HG02571 (cell line): Measurements from ENCODE around the gene ASPHD2.
"Not testable (repeated sequence)": the region's sequence is repeated elsewhere in the genome, so short reads cannot be mapped to it uniquely, and the experiment has no call there.

Source experiments
- ATAC-seq: cut with Tn5 transposase; IDR thresholded peaks from one replicate; pipeline ENCODE4 v1.9.1; 2021; ENCODE audit warnings: mild to moderate bottlenecking, moderate library complexity; ENCODE audit not compliant: unreplicated experiment

ASPHD2 gene, protein sequence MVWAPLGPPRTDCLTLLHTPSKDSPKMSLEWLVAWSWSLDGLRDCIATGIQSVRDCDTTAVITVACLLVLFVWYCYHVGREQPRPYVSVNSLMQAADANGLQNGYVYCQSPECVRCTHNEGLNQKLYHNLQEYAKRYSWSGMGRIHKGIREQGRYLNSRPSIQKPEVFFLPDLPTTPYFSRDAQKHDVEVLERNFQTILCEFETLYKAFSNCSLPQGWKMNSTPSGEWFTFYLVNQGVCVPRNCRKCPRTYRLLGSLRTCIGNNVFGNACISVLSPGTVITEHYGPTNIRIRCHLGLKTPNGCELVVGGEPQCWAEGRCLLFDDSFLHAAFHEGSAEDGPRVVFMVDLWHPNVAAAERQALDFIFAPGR

DNA sequence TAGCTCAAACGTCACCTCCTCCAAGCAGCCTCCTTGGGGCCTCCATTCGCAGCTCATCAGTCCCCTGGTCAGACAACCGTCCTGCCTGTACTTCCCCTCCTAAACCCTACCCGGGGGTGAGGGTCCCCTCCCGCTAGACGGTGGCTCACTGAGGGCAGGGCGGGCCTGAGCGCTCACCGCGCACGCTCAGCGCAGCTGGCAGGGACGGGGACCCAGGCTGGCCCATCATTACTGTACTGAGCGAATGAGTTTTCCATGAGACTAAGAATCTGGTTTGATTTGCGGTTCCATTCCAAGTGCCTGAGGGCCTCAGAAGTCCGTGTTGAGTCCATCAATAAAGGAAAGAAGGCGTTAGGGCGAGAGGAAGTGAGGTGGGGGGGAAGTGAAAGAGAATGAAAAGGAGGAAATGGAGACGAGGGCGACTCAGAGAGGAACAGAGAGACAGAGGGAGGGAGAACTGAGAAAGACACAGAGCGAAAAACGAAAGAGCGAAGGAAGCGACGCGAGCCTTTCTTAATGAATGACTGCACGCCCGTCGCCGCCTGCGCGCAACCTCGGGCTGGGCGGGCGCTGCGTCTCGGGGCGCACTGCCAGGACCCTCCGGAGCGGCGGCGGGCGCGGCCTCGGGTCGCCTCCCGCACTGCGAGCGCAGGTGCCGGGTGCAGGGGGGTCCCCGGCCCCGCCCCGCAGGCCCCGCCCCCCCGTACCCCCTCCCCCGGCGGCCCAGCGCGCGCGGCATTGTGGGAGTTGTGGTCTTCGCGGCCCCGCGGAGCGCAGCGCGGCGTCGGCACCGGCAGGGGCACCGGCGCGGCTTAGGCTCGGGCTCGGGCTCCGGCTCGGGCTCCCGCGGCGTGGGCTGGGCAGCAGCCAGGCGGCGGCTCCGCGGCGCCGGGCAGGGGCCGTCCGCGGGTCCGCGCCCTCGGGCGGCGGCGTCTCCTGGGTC, at the start of gene ASPHD2:
ASPHD2 (plus strand) TSS at position 746 of the 943 bp plus-strand sequence. CDS start 4,356 bp downstream, outside the sequence.
- peak; percentile 67 for ATAC-seq

DNA sequence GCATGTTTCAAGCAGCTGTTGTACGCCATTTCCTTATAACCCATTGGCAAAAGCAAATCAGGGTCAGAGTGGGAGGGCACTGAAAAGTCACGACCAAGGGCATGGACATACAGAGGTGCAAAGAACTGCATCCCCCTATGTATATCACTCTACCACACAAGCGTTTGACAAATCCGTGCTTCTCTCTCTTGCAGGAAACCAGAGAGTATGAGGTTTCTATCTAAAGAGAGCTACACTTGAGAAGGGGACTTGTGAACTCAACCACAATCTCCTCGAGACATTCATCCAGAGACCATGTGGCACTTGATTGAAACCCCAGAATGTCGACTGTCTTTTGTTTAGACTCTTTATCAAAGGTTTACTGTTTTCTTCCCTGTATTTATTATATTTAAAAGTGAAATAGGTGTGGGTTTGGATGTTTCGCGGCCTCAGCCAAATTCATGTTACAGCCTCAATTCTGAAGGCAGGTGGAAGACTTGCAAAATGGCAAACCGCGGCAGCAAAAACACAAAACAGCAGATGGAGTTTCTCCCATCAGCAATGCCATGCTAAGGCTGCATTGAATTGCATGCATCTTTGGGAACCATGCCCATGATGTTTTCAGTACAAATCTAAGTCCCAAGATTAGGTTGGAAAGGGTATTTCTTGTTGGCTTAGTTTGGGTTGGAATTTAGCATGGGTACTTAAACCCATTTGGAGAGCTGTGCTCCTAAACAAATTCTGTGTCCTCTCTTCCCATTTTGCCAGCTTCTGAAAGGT, 48.8 kb upstream of the ASPHD2 start:
- no peak for ATAC-seq

DNA sequence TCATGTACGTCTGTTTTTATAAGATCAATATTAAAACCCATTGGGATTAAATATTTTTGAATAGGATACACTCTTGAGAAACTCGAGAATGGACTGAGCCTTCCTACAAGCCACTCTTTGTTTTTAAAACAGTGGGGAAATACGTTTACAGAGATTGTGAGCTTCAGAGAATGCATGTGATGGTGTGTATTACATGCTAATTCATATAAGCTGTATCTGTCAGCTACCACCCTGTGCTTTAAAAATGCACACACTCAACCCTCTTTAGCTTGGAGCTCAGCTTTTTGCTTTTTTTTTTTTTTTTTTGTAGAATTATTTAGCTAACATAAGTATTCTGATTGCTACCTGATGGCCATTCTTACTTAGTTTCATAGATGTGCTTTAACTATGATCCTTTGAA, 46.3 kb upstream of the ASPHD2 start:
- no peak for ATAC-seq

DNA sequence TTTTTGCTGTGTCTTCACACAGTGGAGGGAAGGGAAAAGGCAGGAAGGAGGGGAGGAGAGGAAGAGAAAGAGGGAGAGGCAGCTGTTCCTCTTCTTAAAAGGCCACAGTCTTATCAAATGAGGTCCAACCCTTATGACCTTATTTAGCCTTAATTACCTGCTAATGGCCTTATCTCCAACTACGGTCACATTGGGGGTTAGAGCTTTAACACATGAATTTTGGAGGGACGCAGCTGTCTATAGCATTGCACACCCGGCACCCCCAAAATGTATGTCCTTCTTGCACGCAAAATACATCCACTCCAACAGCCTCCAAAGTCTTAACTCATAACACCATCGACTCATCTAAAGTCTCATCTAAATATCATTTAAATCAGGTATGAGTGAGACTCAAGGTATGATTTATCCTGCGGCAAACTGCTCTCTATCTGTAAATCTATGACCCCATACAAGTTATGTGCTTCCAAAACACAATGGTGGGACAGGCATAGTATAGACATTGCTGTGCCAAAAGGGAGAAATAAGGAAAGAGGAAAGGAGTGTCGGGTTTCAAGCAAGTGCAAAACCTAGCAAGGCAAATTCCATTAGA, 45.0 kb upstream of the ASPHD2 start:
- ATAC-seq: no peak

DNA sequence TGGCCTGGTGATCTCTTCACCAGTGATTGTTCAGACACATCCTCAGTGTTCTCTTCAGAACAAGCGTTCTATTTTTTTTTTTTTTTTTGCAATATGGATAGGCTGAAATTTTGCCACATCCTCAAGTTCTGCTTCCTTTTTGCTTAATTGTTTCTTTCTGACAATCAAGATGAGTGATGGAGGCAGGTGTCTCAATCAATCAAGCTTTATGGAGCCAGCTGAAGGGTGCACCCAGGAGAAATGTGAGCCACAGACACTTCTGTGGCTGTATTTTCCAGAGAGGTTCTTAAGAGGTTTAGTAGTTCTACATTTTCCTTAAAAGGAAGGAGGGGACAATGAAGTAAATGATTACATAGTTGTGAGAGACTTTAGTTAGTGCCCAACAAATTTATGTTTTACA, 43.9 kb upstream of the ASPHD2 start:
- ATAC-seq: no peak

DNA sequence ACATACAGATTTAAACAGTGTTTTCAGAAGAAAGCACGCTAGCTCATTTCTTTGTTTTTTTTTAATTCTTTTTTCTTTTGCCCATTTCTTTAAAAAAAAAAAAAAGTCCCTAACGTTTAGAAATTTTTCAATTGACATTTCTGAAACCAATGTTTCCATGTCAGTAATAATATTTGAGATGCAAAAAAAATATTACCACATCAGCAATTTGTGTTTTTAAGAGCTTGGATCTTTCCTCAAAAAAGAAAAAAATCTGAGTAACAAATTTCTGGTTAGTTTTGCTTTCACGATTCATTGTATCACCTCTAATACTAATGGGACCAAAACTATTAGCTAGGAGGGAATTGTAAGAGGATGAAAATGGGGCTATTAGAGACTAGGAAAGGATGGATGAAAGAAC, 39.9 kb upstream of the ASPHD2 start:
- ATAC-seq: no peak

DNA sequence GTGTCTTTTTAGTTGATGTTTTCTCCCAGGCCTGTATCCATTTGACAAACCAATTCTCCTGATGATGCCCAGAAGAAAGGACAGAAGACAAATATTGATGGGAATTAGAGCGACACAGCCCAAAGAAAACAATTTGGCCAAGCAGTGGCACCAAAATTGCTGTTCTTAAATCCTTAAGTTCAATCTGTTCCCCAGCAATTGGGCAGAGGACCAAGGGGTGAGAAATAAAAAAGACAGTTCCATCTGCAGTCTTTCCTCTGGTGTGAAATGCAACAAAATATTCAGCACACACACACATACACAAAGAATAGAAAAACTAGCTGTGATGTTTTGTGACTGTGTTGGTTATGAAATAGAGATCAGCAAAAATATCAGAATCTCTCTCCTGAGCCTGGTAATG, 38.0 kb upstream of the ASPHD2 start:
- no peak for ATAC-seq

DNA sequence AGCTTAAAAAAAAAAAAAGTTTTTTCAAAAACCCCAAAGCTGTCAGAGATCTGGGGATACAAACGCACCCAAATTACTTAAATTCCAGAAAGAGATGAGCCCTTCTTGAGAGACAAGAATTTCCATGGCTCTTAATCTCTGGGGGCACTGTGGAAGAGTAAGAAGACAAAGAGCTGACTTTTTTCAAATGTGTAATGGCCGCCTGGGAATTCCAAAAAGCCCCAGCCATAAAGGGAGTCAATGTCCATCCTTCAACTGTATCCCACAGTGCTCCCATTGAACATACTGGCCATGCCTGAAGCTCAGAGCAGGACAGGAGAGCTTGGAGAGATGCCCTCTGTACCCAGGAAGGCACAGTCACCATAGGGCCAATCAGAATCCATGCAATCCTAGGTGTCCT, 37.4 kb upstream of the ASPHD2 start:
- ATAC-seq: no peak

DNA sequence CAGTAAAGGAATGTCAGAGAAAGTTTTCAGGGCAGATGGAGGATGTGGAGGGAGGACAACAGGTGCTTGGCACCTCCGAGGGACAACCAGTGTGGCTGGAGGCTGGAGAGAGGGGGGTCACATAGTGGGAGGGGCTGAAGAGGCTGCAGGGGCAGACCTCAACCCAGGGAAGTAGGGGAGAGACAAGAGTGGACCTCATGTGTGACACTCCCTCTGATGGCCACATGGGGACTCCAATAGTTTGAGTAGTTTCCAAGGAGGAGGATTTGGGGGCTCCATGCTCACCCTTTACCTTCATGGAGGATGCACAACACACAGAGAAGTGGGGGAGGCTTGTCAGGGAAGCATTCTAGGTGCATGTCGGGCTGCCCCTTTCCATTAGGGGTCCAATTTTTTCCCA, 35.1 kb upstream of the ASPHD2 start:
- no peak for ATAC-seq

DNA sequence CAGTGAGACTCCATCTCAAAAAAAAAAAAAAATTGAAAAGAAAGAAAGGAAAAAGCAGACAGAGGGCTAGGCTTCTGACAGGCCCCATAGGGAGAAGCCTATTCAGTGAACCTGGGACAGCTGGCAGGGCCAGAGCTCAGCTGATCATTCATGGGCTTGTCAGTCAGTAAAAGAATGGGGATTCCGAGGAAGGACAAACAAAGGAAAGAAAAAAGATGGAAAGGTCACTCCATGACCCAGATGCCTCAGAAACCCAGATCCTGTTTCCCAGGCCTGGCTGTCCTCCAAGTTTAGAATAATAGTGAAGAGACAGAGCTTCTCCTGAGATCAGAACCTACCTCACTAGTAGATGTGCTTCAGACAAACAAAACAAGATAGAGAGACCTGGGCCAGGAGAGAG, 34.3 kb upstream of the ASPHD2 start:
- ATAC-seq: no peak

DNA sequence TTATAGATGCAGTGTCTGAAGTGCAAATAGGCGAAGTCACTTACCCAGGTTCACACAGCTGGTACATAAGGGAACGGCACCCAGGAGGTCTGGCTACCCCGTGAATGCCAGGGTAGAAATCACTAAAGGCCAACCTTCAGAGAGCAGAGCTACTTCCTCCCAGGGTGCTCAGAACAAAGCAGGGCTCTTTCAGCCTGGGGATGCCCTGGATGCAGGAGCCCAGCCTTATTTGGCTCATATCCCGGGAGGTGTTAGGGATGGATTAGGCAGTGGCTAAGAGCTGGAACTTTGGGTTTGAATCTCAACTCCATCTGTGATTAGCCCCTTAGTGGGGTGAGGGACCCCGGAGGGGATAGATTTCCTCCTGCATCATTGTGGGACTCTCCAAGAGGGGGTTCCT, 33.1 kb upstream of the ASPHD2 start:
- ATAC-seq: no peak

DNA sequence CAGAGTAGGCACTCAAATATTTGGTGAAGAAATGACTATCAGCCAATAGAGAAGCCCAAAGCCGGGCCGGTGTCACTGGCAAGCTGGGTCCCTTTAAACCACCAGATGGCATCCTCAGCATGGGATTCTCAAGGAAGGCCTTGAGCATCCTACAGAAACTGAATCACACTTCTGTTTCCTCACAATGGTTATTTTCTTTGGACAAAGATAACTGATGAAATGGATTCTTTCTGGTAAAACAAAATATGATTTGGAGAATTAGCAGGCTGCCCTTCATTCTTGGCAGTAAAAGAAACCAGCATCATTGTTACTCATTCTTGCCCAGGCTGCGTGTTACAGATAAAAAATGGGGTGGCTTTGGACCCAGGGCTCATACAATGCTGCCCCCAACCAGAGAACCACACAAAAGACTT, 30.3 kb upstream of the ASPHD2 start:
- no peak for ATAC-seq

DNA sequence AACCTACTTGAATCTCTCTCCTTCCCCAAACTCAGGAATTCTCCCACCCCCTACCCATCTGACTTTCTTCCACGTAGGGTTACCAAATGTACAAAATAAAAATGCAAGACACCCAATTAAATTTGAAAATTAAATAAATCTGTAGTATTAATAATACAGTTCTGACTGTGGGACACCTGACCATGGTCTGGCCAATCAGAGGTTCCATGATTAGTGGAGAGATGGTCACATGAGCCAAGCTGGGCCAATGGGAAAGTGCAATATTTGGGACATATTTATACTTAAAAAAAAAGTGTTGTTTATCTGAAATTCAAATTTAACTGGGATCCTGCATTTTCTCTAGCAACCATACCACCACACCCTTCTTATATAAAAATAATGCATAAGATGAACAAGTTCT, 29.8 kb upstream of the ASPHD2 start:
- ATAC-seq: no peak

DNA sequence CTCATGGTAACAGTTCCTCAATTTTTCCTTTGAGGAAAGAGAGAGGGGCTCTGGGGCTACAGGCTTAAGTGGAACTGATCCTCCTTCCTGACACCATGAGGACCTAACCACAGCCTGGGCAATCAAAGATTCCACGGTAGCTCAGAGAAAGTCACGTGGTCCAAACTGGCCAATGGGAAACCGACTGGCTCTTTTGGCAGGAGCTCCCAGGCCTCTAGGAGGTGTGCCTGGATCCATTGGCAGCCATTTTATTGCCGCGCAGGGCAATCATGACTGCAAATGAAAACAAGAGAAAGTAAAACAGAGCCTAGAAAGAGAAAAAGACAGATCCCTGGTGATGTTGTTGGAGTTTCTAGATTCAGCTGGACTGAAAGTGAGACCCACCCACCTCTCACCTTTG, 27.3 kb upstream of the ASPHD2 start:
- no peak for ATAC-seq

DNA sequence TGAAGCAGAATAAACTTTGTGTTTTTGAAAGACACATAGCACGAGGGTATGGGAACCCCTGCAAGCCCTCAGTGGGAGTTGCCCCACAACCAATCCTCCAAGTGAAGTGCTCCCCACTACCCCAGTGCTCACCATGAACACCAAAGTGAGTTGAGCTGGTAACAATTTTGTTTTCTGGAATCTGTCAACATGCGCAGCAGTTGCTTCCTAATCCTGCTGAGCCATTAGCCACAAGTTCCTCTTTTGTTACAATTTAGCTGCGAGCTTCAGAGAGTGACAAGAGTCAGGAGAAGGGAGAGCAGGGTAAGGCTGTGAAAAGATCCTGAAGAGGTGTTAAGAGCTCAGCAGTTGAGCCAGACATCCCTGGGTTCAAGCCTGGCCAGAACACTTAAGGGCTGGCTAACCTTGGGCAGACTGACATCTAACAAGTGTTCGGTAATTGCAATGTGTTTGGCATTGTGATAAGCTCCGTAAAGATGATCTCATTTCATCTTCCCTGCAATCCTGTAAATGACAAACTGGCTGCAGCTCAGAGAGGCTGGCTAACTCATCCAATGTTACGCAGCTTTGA, 24.1 kb upstream of the ASPHD2 start:
- ATAC-seq: no peak

DNA sequence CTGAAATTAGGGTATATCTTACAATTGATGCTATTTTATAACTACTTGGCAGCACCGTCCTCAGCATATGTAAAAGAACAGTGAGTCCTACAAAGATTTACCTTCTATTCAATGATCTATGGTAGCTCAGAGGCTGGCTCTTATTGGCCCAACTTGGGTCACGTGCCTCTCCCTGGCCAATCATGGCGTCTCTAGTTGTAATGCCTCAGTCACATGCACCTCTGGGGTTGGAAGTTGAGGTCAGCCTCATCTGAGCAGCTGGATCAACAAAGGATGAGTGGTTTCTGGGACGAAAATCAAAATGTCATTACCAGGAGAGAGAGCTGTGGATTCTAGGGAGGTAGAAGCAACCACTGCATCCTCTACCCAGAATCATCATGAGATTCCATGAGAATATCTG, 22.9 kb upstream of the ASPHD2 start:
- no peak for ATAC-seq

DNA sequence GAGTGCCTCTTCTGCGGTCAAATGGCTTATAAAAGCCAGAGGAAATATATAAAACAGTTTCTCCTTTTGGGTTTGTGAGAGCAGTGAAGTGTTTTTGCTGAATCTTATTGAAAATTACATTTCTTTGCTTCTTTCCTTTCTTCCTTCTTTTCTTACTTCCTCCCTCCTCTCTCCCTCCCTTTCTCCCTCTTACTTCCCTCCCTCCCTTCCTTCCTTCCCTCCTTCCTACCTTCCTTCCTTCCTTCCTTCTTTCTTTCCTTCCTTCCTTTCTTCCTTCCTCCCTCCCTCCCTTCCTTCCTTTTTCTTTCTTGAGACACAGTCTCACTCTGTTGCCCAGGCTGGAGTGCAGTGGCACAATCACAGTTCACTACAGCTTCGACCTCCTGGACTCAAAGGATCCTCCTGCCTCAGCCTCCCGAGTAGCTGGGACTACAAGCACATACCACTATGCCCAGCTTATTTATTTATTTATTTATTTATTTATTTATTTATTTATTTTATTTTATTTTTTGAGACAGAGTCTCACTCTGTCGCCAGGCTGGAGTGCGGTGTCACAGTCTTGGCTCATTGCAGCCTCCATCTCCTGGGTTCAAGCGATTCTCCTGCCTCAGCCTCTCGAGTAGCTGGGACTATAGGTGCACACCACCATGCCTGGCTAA, 20.4 kb upstream of the ASPHD2 start:
- not testable (repeated sequence) for ATAC-seq

DNA sequence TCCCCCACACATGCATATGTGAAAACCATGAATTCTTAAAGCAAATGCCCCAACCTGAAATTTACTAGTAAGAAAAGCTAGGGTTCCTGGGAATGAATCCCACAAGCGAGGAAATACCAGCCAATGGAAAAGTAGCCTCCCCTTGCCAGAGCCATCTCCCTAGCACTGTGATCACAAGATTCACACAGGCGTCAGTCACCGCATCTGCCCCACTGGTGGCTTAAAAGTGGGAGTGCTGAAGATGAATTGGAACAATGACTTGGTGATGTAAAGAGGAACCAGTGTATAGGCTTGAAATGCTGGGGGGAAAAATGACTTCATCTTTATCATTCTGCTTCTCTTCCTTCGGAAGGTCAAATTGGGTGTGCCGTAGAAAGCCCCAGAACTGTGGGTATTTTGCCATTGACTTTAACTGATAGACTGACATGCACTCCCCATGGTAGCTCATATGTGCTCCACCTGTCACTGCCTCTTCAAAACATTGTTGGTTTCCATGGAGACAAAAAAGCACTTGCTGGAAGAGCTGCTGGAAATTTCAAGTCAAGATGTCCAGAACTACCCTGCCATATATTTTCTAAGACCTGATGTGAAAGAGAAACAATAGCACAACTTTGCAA, 19.2 kb upstream of the ASPHD2 start:
- ATAC-seq: no peak

DNA sequence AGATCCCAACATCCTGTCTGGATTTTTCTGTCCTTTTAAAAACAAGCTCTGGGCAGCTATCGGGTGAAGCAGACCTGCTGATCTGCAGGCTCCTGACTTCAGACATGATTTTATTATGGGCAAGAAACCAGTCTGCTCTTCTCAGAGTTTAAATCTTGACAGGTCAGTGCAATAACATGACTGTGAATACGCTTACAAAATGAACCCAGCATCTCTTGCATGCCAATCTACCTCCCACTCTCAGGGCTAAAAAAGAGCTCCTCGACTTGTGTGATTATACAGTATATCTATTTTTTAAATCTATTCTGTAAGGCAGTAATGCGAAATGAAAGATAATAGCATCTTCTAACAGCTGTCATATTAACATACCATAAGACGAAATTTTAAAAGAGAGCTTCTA, 18.7 kb upstream of the ASPHD2 start:
- ATAC-seq: no peak

DNA sequence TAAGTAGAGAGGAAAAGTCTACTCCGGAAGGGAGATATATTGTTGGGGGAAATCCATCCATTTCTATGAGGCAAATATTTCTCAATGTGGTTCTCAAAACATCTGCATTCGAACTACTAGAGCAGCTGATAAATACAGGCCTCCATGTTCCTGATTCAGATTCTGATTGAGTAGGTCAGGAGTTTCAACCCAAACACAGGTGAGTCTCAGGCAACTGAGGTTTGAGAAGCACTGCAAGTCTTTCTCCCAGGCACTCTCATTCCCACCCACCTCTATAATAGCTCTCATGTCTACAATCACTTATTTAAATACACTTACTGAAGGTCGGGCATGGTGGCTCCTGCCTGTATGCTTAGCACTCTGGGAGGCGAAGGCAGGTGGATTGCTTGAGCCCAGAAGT, 14.7 kb upstream of the ASPHD2 start:
- no peak for ATAC-seq
